ENCODE measurements around the gene JPH3.
"Not testable (repeated sequence)": the region's sequence is repeated elsewhere in the genome, so short reads cannot be mapped to it uniquely, and the experiment has no call there.

Gene JPH3

DNA sequence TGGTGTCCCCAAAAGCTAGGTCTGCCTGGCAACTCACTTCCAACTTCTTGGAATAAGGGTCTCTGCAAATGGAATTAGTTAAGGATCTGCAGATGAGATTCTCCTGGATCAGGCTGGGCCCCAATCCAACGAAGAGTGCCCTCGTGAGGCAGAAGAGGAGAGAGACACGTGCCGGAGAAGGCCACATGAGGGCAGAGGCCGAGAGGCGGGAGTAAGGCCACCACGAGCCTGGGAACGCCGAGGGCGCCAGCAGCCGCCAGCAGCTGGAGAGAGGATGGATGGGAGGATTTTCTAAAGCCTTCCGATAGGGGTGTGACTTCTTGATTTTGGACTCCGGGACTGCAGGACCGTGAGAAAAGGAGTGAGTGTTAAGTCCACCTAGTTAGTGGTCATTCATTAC, 76.3 kb downstream of the JPH3 start:
- DNase-seq (ENCODE audit: low read depth in 2 of 2, low spot score in 1 of 2): no peak

GRCh38 chr16:87679593-87680271, 77.4 kb downstream of the JPH3 start:
- no peak for DNase-seq (ENCODE audit: low read depth in 2 of 2, low spot score in 1 of 2)

- no peak for DNase-seq (ENCODE audit: low read depth in 2 of 2, low spot score in 1 of 2)
Observed at GRCh38 chr16:87680272-87680644, 78.0 kb downstream of the JPH3 start.

GRCh38 chr16:87681051-87681602, 78.8 kb downstream of the JPH3 start:
- not testable (repeated sequence) for DNase-seq (ENCODE audit: low read depth in 2 of 2, low spot score in 1 of 2)

DNA sequence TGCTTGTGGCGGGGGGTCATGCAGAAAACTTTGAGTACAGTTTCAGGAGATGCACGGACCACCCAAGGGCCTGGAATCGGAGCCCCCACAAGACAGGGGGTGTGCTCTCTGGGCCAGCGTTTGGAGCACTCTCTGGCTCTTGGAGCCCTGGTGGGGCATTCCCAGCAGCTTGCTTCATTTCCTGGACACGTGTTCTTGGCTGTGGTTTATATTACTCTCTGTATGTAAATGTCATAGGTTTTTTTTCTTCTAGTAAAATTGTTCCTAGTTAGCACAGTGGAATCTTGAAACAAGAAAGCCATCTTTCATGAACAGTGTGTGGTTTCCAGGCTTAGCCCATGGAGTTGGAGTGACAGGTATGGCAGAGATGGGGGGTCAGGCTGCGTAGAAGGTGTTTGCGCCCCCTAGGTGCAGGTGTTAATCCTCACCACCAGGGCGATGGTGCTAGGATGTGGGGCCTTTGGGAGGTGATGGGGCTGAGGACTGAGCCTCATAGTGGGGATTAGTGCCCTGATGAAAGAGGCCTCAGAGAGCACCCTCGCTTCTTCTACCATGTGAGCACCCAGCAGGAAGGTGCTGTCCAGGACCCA, 79.8 kb downstream of the JPH3 start:
- DNase-seq (ENCODE audit: low read depth in 2 of 2, low spot score in 1 of 2): no peak

GRCh38 chr16:87682852-87683399, 80.6 kb downstream of the JPH3 start:
- DNase-seq (ENCODE audit: low read depth in 2 of 2, low spot score in 1 of 2): no peak

DNA sequence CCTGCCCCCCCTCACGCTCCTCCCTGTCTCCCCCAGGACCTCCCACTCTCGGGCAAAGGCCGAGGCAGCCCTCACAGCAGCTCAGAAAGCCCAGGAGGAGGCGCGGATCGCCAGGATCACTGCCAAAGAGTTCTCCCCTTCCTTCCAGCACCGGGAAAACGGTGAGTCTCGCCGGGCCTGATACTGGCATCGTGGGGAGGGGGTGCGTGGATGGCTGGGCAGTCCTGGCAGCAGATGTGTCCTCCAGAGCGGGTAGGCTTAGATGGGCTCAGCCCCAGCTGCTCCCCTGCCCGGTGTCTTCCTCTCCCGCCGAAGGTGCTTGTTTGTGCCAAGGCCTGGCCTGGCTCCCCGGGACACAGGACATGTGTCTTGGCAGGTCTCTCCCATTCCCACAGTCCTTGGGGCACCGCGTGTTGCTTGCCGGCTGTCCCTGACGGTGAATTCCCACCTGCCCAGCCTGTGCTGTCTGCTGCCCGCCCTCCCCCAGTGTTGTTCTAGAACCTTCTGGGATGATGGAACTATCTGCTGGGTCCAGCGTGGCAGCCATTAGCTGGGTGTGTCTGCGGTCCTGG, 81.9 kb downstream of the JPH3 start:
- no peak for DNase-seq (ENCODE audit: low read depth in 2 of 2, low spot score in 1 of 2)

DNA sequence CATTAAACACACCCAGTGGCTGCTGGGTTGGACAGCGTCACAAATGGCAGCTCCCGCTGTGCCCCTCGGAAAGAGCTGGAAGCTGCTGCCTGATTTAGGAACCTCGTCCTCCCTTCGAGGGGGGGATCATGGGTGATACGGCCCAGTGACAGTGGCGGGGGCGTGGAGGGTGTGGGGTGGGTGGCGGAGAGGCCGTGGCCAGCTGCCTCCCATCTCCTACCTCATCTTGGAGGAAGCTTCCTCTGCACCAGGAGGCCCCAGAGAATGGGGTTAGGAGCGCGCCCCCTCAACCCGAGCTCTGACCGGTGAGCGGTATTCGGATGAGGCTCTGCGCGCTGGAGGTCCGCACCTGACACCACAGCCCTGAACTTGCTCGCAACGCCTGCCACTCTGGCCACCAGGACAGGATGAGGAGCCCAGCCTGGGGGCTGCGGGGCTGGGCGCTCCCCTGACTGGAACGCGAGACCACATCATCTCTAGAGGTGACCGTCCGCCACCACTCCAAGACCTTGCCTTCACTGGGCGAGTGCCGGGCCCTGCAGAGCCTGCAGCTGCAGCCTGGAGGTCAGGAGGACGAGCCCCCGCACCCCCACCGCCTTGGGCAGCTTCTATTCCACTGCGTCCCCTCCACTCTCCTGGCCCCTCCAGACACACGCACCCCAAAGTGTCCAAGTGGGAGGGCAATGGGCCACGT, 82.5 kb downstream of the JPH3 start:
- DNase-seq (ENCODE audit: low read depth in 2 of 2, low spot score in 1 of 2): no peak

- no peak for DNase-seq (ENCODE audit: low read depth in 2 of 2, low spot score in 1 of 2)
Observed at GRCh38 chr16:87685405-87685755, 83.1 kb downstream of the JPH3 start.

DNA sequence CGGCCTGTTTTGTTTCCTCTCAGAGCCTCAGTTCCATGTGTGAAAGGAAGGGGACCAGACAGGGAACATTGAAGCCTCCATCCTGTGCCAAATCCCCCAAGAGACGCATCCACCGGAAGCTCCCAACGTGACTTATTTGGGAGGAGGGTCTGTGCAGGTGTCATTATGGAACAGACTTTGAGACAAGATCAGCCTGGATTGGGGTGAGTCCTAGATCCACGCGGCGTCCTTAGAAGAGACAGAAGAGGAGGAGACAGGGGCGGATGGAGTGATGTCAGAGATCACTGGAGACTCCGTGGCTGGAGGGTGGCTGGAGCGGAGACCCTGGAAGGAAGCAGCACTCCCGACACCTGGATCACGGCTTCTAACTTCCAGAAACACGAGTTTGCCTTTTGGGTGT, 83.5 kb downstream of the JPH3 start:
- no peak for DNase-seq (ENCODE audit: low read depth in 2 of 2, low spot score in 1 of 2)

DNA sequence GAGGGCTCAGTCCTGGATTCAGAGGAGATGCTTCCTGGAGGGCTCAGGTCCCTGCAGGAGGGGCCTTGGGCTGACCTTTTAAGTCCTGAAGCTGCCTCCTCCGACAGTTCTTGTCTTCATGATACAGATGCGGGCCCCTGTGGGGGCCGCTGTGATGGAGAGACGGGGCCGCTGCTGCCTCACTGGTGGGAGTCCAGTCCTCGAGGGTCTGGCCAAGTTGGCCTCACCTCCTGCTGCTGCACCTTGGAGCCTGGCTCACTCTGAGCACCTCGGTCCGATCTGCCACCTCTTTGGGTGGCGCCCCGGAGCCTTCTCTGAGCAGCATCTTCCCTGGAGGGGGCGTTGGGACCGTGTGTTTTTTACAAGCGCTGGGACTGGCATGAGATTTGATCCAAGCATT, 84.4 kb downstream of the JPH3 start:
- DNase-seq (ENCODE audit: low read depth in 2 of 2, low spot score in 1 of 2): no peak

- no peak for DNase-seq (ENCODE audit: low read depth in 2 of 2, low spot score in 1 of 2)
Observed at GRCh38 chr16:87687126-87687910, 85.0 kb downstream of the JPH3 start.

- DNase-seq (ENCODE audit: low read depth in 2 of 2, low spot score in 1 of 2): no peak
Observed at GRCh38 chr16:87687998-87688529, 85.8 kb downstream of the JPH3 start.

DNA sequence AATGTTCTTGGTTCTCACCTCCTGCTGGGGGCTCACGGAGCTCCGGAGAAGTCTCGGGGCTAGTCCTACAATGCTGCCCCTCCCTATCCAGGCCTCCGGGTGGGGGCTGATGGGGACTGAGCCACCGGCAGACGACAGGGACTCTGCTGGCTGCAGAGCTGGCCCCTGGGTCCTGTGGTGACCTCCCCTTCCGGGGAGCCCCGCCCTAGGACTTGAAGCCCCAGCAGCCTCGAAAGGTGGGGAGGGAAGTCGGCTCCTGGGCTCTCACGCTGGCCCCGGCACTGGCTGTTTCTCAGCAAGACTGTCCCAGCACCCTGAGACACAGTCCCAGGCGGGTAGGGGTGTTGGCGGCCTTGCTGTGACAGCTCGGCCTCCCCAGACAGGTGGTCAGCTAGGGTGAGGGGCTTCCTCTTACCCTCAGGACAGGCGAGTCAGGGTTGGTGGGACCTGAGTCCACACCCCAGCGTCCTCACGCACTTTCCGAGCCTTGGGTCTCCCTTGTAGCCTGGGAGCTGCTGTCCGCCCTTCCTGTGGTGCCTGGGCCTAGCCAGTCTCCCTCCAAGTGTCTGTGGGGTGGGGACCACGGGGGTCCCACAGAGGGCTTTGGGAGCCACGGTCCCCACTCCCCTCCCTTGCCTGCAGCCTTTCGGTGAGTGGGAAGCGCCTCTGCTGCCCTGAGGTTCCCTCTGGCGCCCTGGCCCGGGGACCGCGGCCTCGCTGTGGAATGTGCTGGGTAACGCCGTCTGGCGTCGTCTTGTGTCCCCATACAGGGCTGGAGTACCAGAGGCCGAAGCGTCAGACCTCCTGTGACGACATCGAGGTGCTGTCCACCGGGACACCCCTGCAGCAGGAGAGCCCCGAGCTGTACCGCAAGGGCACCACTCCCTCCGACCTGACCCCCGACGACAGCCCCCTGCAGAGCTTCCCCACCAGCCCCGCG, 86.8 kb downstream of the JPH3 start:
- no peak for DNase-seq (ENCODE audit: low read depth in 2 of 2, low spot score in 1 of 2)

DNA sequence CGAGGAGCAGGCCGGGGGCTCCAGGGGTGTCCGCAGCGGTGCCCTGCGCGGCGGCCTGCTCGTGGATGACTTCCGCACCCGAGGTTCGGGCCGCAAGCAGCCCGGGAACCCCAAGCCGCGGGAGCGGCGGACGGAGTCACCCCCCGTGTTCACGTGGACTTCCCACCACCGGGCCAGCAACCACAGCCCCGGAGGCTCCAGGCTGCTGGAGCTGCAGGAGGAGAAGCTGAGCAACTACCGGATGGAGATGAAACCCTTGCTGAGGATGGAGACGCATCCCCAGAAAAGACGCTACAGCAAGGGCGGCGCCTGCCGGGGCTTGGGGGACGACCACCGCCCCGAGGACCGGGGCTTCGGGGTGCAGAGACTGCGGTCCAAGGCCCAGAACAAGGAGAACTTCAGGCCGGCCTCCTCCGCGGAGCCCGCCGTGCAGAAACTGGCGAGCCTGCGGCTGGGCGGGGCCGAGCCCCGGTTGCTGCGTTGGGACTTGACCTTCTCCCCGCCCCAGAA, 87.7 kb downstream of the JPH3 start:
- no peak for DNase-seq (ENCODE audit: low read depth in 2 of 2, low spot score in 1 of 2)

DNA sequence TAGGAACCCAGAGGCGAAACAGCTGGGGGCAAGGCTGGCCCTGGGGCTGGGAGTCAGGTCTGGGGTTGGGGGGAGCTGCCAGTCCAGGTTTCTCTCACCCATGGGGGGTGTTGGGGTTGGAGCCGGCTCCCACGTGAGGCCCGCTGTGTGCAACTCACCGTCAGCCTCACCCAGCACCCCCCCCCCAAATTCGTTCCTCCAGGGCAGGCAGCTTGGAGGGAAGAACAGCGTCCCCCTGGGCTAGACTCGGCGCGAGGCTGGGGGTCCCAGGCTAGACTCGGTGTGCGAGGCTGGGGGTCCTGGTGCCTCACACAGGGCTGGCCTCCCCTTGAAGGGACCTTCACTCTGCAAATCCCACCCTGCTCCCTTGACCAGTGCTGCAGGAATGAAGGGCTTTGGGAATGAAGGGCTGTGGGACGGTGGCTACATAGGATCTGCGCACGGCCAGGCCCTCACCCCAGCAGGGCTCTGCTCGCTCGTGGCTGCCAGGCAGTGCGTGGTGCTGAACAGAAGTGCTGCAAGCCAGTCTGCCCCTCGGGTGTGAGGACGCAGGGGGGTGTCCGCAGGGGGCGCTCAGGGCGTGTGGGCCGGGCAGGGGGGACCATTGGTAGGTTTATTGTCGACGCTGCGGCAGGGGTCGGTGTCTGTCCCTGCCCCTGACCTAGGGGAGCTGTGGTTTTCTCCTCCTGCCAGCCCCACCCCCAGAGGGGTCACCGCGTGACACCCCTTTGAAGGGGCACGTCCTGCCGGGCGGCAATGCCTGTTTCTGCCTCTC, 88.8 kb downstream of the JPH3 start:
- no peak for DNase-seq (ENCODE audit: low read depth in 2 of 2, low spot score in 1 of 2)

DNA sequence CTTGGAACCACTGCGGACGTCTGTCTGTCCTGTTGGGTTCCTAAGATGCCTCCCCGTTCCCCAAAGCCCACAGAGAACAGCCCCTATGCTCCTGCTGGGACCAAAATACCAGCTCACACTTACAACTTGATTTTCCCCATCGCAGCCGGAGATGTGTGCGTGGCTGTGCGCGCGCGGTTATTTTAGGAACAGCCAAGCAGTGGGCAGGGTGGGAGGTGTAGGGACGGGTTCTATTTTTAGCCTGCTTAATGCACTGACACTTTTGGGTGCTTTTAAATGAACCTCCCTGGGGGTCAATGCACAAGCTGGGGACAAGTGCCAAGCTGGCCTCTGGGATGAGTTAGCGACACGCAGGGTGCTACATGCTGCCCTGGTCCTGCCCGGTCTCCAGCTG, 89.4 kb downstream of the JPH3 start:
- DNase-seq (ENCODE audit: low read depth in 2 of 2, low spot score in 1 of 2): no peak

- no peak for DNase-seq (ENCODE audit: low read depth in 2 of 2, low spot score in 1 of 2)
Observed at GRCh38 chr16:87692176-87692575, 89.9 kb downstream of the JPH3 start.

- no peak for DNase-seq (ENCODE audit: low read depth in 2 of 2, low spot score in 1 of 2)
Observed at GRCh38 chr16:87692756-87693155, 90.4 kb downstream of the JPH3 start.

Measured in stimulated activated CD8-positive, alpha-beta memory T cell treated with anti-CD3 and anti-CD28 coated beads, Interleukin-4, amount 100 ng/mL, for 1 hour (primary cell).